ENCODE data around the gene CAPRIN2. TPM values are rescaled to one million over a fixed set of nuclear protein-coding genes. Genes with fewer than 3 reads are reported as not detected.

CAPRIN2 gene
- total RNA-seq, 1 experiment from 2014 or later = 123 TPM

DNA sequence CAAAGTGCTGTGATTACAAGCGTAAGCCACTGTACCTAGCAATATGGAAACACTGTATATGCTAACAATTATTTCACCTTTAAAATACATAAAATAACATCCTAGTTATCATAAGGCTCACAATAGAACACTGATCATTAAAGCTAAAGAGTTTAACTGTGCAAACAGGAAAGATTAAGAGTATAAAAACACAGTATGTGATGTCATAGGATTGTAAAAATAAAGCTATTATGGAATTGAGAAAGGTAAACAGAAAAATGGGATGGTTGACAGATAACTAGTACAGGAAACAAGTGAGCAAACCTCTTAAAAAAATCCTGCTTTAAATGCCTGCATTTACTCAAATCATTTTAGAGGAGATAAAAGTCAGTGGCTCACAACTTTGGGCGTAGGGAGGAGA lies 48.3 kb downstream of the CAPRIN2 start:
- no peak overlapping the region for H2AFZ ChIP-seq (ENCODE audit: low read length)
- no peaks in the 10 kb centered on the region for H3K23me2 ChIP-seq (ENCODE audit: insufficient read length, low read depth, low read length, poor library complexity, severe bottlenecking)
- H3T11ph ChIP-seq (ENCODE audit: low read length) = no peak overlapping the region
- no peak overlapping the region for H3K9ac ChIP-seq (ENCODE audit: extremely low read depth, insufficient read length, low read length)
- no peak overlapping the region for H2AK5ac ChIP-seq (ENCODE audit: insufficient read length, low read length)
- H3K27ac ChIP-seq (ENCODE audit: insufficient read length, low read depth, low read length) = no peak overlapping the region
- H3K56ac ChIP-seq (ENCODE audit: insufficient read length, low read depth, low read length) = no peak overlapping the region
- H3K9me3 Mint-ChIP-seq = peaks cover 0 to 4% of the 10 kb centered on the region in 2 experiments; a peak in 1 of 5 replicates
- H3K23ac ChIP-seq (ENCODE audit: insufficient read length, low read depth, low read length) = no peak overlapping the region
- H2BK15ac ChIP-seq (ENCODE audit: low read depth, low read length) = no peak overlapping the region
- no peak overlapping the region for H2BK12ac ChIP-seq (ENCODE audit: insufficient read length, low read depth, low read length)
- H3K79me2 ChIP-seq (ENCODE audit: insufficient read depth, low read length) = no peaks in the 10 kb centered on the region
- no peaks in the 10 kb centered on the region for H3K27me3 ChIP-seq (ENCODE audit: insufficient read depth, low read length)
- no peaks in the 10 kb centered on the region for H3K79me1 ChIP-seq (ENCODE audit: insufficient read depth, low read depth, low read length, poor library complexity, severe bottlenecking)
- no peak overlapping the region for H4K5ac ChIP-seq (ENCODE audit: insufficient read length, low read depth, low read length)
- no peak overlapping the region for H3K18ac ChIP-seq (ENCODE audit: insufficient read length, low read depth, low read length)
- no peak overlapping the region for H4K91ac ChIP-seq (ENCODE audit: insufficient read length, low read depth, low read length)
- H4K8ac ChIP-seq (replicated peaks; ENCODE audit: insufficient read length, low read depth, low read length) = no peak overlapping the region
- TF ChIP-seq, protein P1, sequence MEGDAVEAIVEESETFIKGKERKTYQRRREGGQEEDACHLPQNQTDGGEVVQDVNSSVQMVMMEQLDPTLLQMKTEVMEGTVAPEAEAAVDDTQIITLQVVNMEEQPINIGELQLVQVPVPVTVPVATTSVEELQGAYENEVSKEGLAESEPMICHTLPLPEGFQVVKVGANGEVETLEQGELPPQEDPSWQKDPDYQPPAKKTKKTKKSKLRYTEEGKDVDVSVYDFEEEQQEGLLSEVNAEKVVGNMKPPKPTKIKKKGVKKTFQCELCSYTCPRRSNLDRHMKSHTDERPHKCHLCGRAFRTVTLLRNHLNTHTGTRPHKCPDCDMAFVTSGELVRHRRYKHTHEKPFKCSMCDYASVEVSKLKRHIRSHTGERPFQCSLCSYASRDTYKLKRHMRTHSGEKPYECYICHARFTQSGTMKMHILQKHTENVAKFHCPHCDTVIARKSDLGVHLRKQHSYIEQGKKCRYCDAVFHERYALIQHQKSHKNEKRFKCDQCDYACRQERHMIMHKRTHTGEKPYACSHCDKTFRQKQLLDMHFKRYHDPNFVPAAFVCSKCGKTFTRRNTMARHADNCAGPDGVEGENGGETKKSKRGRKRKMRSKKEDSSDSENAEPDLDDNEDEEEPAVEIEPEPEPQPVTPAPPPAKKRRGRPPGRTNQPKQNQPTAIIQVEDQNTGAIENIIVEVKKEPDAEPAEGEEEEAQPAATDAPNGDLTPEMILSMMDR (conservative IDR thresholded peaks at IDR 0.05) = no peak
- peaks cover 27 to 41% (median 39%) of the 10 kb centered on the region in 3 experiments for H3K36me3 Mint-ChIP-seq (ENCODE audit: insufficient read depth in 1 of 3, low read depth in 3 of 3)
- H3K4me1 ChIP-seq (ENCODE audit: insufficient read depth, low read length) = no peaks in the 10 kb centered on the region
- H4K20me1 ChIP-seq (ENCODE audit: control insufficient read depth, insufficient read depth, insufficient read length) = no peaks in the 10 kb centered on the region
- no peak overlapping the region for H3K4ac ChIP-seq (ENCODE audit: low read depth, low read length)
- no peaks in the 10 kb centered on the region for H3K27me3 Mint-ChIP-seq (ENCODE audit: low read depth)
- H3K4me1 Mint-ChIP-seq = peaks cover 6 to 8% of the 10 kb centered on the region in 2 experiments; a peak in 3 of 4 replicates
- no peak for DNase-seq
- no peaks in the 10 kb centered on the region for H3K9me3 ChIP-seq (ENCODE audit: control insufficient read depth, low read depth, low read length)
- H3K27ac Mint-ChIP-seq = no peak overlapping the region
- no peak overlapping the region for H2BK5ac ChIP-seq (ENCODE audit: insufficient read length, low read length)
- no peak overlapping the region for H2BK120ac ChIP-seq (ENCODE audit: low read depth, low read length, poor library complexity, severe bottlenecking)
- H3K14ac ChIP-seq (ENCODE audit: insufficient read depth, low read length) = no peak overlapping the region
- H2BK20ac ChIP-seq (ENCODE audit: low read depth, low read length, poor library complexity, severe bottlenecking) = no peak overlapping the region
- H3K4me2 ChIP-seq (ENCODE audit: insufficient read depth, insufficient read length, low read length) = no peak overlapping the region
- no CpG with 5 or more reads among the region's 2 CpGs for WGBS (ENCODE audit: extremely low coverage, insufficient read length, low lambda C conversion rate)
- no peak overlapping the region for H3K4me3 Mint-ChIP-seq

Data from H9 (cell line).